Left ventricle myocardium superior (tissue), 1 donor: ENCODE data around the gene SLC1A2. TPM values are rescaled to one million over a fixed set of nuclear protein-coding genes. Genes with fewer than 3 reads are reported as not detected.

ENCODE experiments used
- ATAC-seq: fragments of 200-7000 bp; cut with Tn5 transposase; one replicate; pipeline ENCODE4 v1.9.1; 2020; ENCODE audit warnings: mild to moderate bottlenecking, moderate library complexity
- DNase-seq: peaks from one replicate; pipeline ENCODE4 v3.0.0-alpha.2; 2020
- intact Hi-C: fragments of 100-400 bp; cut with micrococcal nuclease; formaldehyde crosslinking; loops from one replicate; pipeline ENCODE4 v1.11.0; 2022
- total RNA-seq: library from RNA; stranded (reverse); fragmentation: NEBNext Ultra II Directional; extraction: Animal tissue kit (Norgen Biotek cat#: 25700); gene quantifications from one replicate; pipeline ENCODE4 v1.2.1, GENCODE V29; 2021
- donor health status: DM: no; HTN: yes; CAD: no; lungs with severe emphysema.

Gene SLC1A2
- total RNA-seq, 1 donor from 2014 or later = 2.7 TPM

- DNase-seq (no peak), ATAC-seq (no peak)
- intact Hi-C loops = no loop called here
These were observed 59.3 kb downstream of the SLC1A2 start for GRCh38 chr11:35360055-35360530.

- DNase-seq = no peak
- no peak for ATAC-seq
- intact Hi-C loops = no loop called here
These were observed 59.9 kb downstream of the SLC1A2 start for GRCh38 chr11:35359321-35360054.

- no peak for ATAC-seq
- DNase-seq = no peak
- intact Hi-C loops = no loop called here
These were observed 61.0 kb downstream of the SLC1A2 start for GRCh38 chr11:35358391-35358790.

- DNase-seq (no peak), ATAC-seq (no peak)
- intact Hi-C loops = no loop called here
These were observed 61.4 kb downstream of the SLC1A2 start for GRCh38 chr11:35357923-35358322.

GRCh38 chr11:35355102-35355749, 64.1 kb downstream of the SLC1A2 start:
- no peak for DNase-seq
- ATAC-seq = no peak
- intact Hi-C loops = no loop called here

- intact Hi-C loops = no loop called here
- no peak for DNase-seq
- no peak for ATAC-seq
These were observed 64.7 kb downstream of the SLC1A2 start for GRCh38 chr11:35354644-35355043.

GRCh38 chr11:35352077-35352888, 67.1 kb downstream of the SLC1A2 start:
- peak; percentile 86 for ATAC-seq
- DNase-seq = peak; percentile 59
- intact Hi-C loops = no loop called here

GRCh38 chr11:35349897-35350296, 69.5 kb downstream of the SLC1A2 start:
- DNase-seq (no peak), ATAC-seq (no peak)
- intact Hi-C loops = no loop called here

GRCh38 chr11:35348898-35349687, 70.3 kb downstream of the SLC1A2 start:
- intact Hi-C loops = no loop called here
- ATAC-seq = no peak

GRCh38 chr11:35347921-35348331, 71.4 kb downstream of the SLC1A2 start:
- ATAC-seq = peak; percentile 47
- intact Hi-C loops = no loop called here
- DNase-seq = peak; percentile 31

More at GRCh38 chr11:35348898-35349687, 70.3 kb downstream of the SLC1A2 start:
- DNase-seq = no peak

- DNase-seq (no peak), ATAC-seq (no peak)
- intact Hi-C loops = no loop called here
These were observed 72.0 kb downstream of the SLC1A2 start for GRCh38 chr11:35347173-35347878.

GRCh38 chr11:35346472-35347156, 72.7 kb downstream of the SLC1A2 start:
- DNase-seq = no peak
- intact Hi-C loops = no loop called here
- no peak for ATAC-seq

- intact Hi-C loops = no loop called here
- peak; percentile 35 for ATAC-seq
- no peak for DNase-seq
These were observed 74.4 kb downstream of the SLC1A2 start for GRCh38 chr11:35344681-35345574.

GRCh38 chr11:35343033-35343598, 76.2 kb downstream of the SLC1A2 start:
- no peak for DNase-seq
- intact Hi-C loops = no loop called here
- no peak for ATAC-seq

- ATAC-seq (peak; percentile 68), DNase-seq (no peak)
- intact Hi-C loops = no loop called here
These were observed 78.6 kb downstream of the SLC1A2 start for GRCh38 chr11:35340715-35341114.

- DNase-seq = peak; percentile 30
- intact Hi-C loops = no loop called here
- ATAC-seq = peak; percentile 41
These were observed 79.3 kb downstream of the SLC1A2 start for GRCh38 chr11:35340071-35340470.

- DNase-seq (no peak), ATAC-seq (no peak)
- intact Hi-C loops = no loop called here
These were observed 80.4 kb downstream of the SLC1A2 start for GRCh38 chr11:35338921-35339320.
